Transverse colon (tissue), 4 donors: Measurements from ENCODE around the gene NLGN1.

ENCODE experiments used
- CTCF ChIP-seq, 5 experiments: fragments of 200-600 bp in 3 of 5; fragments of 450-650 bp in 2 of 5; sonication (generic) in 3 of 5; IDR thresholded peaks; 1 replicate in 2 of 5; 2 replicates in 3 of 5; pipeline ENCODE4 v1.5.1; 2016 to 2017; ENCODE audit warnings: antibody characterized with exemption in 5 of 5, inconsistent platforms in 3 of 5, mild to moderate bottlenecking in 2 of 5, moderate library complexity in 1 of 5
- EP300 ChIP-seq: sonication (generic); formaldehyde crosslinking; IDR thresholded peaks from one replicate; pipeline ENCODE4 v1.6.1; 2017; ENCODE audit warnings: antibody characterized with exemption, low read depth
- POLR2A ChIP-seq: fragments of 450-650 bp; IDR thresholded peaks from one replicate; pipeline ENCODE4 v1.6.1; 2016; ENCODE audit warnings: antibody characterized with exemption, mild to moderate bottlenecking, moderate library complexity
- POLR2AphosphoS5 ChIP-seq, 3 donors: sonication (generic); formaldehyde crosslinking; IDR thresholded peaks; one replicate each; pipeline ENCODE4 v1.6.1; 2016; ENCODE audit warnings: antibody characterized with exemption in 3 of 3

DNA sequence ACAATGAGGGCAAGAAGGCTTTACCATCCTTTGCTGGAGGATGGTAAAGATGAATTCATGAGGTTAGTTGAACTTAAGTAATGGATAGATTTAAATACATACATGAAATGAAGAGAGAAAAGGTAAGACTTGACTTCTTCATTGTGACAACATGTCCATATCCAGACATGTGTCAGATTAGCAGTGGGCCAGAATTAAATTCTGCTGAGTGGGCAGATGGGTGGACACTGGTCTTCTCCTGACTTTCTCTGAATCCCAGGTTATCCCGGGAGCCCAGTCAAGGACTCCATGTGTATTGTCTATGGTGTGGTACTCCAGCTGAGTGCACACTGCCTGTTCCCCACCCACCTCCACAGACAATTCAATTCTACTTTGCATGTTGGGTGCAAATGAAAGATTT, 603.1 kb downstream of the NLGN1 start:
- TF ChIP-seq CTCF (IDR thresholded peaks at IDR 0.05) (no peak), POLR2A (no peak), POLR2AphosphoS5 (IDR thresholded peaks at IDR 0.05) (no peak), EP300 (no peak)
